ENCODE measurements around the gene CYB561.

DNA sequence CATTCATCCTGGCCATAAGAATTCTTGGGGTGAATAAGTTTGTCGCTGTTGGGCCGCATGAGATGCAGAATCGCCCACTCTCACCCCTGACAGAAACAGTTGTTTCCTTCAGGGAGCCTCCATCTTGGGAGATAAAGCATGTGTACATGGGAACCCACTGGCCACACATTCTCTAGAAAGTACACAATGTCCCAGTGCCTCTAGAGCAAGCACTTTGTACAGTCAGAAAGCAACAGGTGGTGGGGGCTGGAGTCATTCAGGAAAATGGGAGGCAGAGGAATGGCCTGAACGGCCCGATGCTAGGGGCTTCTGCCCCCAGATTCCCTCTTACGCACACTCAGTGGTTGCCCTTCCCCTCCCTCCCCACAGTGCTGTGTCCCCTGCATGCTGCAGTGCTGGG is 46.8 kb upstream of the CYB561 start:
- no peak for TF ChIP-seq POU2F2 (IDR thresholded peaks at IDR 0.05; ENCODE audit: borderline replicate concordance, low read depth, low read length)
- TF ChIP-seq TARDBP (IDR thresholded peaks at IDR 0.05; ENCODE audit: borderline replicate concordance): no peak
- no peak for TF ChIP-seq MEF2A (IDR thresholded peaks at IDR 0.05; ENCODE audit: insufficient read depth, low read depth, low read length)
- no peak for TF ChIP-seq SMAD5 (IDR thresholded peaks at IDR 0.05; ENCODE audit: low read depth)
- no peak for TF ChIP-seq SUPT20H (IDR thresholded peaks at IDR 0.05; ENCODE audit: borderline replicate concordance, control insufficient read depth, low read depth, low read length)
- TF ChIP-seq TCF3 (IDR thresholded peaks at IDR 0.05; ENCODE audit: borderline replicate concordance, insufficient read depth, low read depth, low read length): no peak
- TF ChIP-seq, protein P1, sequence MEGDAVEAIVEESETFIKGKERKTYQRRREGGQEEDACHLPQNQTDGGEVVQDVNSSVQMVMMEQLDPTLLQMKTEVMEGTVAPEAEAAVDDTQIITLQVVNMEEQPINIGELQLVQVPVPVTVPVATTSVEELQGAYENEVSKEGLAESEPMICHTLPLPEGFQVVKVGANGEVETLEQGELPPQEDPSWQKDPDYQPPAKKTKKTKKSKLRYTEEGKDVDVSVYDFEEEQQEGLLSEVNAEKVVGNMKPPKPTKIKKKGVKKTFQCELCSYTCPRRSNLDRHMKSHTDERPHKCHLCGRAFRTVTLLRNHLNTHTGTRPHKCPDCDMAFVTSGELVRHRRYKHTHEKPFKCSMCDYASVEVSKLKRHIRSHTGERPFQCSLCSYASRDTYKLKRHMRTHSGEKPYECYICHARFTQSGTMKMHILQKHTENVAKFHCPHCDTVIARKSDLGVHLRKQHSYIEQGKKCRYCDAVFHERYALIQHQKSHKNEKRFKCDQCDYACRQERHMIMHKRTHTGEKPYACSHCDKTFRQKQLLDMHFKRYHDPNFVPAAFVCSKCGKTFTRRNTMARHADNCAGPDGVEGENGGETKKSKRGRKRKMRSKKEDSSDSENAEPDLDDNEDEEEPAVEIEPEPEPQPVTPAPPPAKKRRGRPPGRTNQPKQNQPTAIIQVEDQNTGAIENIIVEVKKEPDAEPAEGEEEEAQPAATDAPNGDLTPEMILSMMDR (IDR thresholded peaks at IDR 0.05 in 2 of 3, conservative IDR thresholded peaks at IDR 0.05 in 1 of 3; ENCODE audit: control insufficient read depth in 2 of 3, extremely low read depth in 1 of 3, insufficient read depth in 1 of 3, low read depth in 3 of 3, low read length in 3 of 3): no peak
- TF ChIP-seq SIN3A (IDR thresholded peaks at IDR 0.05; ENCODE audit: low read depth, low read length): no peak
- no peak for TF ChIP-seq RFX5 (IDR thresholded peaks at IDR 0.05; ENCODE audit: low read depth, low read length)

Data from GM12878 (cell line).